GM19099 (cell line): ENCODE data around the gene WNT3.

Source experiments
- POLR2A ChIP-seq: IDR thresholded peaks from 3 replicates; pipeline ENCODE4 v1.6.1; 2011; ENCODE audit warnings: low read depth; ENCODE audit not compliant: insufficient read length; ENCODE audit errors: extremely low read depth

The WNT3 gene

GRCh38 chr17:46785696-46786095 lies 32.8 kb downstream of the WNT3 start:
- TF ChIP-seq POLR2A, result no peak

GRCh38 chr17:46783031-46783593 lies 35.4 kb downstream of the WNT3 start:
- TF ChIP-seq POLR2A, result no peak

GRCh38 chr17:46782250-46782953 lies 36.1 kb downstream of the WNT3 start:
- no peak for TF ChIP-seq POLR2A

GRCh38 chr17:46780003-46780373 lies 38.5 kb downstream of the WNT3 start:
- no peak for TF ChIP-seq POLR2A

- TF ChIP-seq POLR2A, result no peak
Measured at GRCh38 chr17:46777943-46778915, 40.3 kb downstream of the WNT3 start.

- no peak for TF ChIP-seq POLR2A
Measured at GRCh38 chr17:46776298-46777005, 42.0 kb downstream of the WNT3 start.

- TF ChIP-seq POLR2A, result no peak
Measured at GRCh38 chr17:46774108-46774737, 44.3 kb downstream of the WNT3 start.

- no peak for TF ChIP-seq POLR2A
Measured at GRCh38 chr17:46773676-46774075, 44.8 kb downstream of the WNT3 start.

GRCh38 chr17:46773221-46773605 lies 45.3 kb downstream of the WNT3 start:
- TF ChIP-seq POLR2A, result no peak

GRCh38 chr17:46772475-46773220 lies 45.8 kb downstream of the WNT3 start:
- no peak for TF ChIP-seq POLR2A

GRCh38 chr17:46771561-46772474 lies 46.7 kb downstream of the WNT3 start:
- no peak for TF ChIP-seq POLR2A

- no peak for TF ChIP-seq POLR2A
Measured at GRCh38 chr17:46770818-46771560, 47.5 kb downstream of the WNT3 start.

- TF ChIP-seq POLR2A, result no peak
Measured at GRCh38 chr17:46770439-46770817, 48.1 kb downstream of the WNT3 start.
